ENCODE measurements around the gene PSMA5. TPM values are rescaled to one million over a fixed set of nuclear protein-coding genes. Genes with fewer than 3 reads are reported as not detected.
A peak's percentile ranks its signal among the peaks of the same experiment; 100 is the strongest.
"Not testable (repeated sequence)": the region's sequence is repeated elsewhere in the genome, so short reads cannot be mapped to it uniquely, and the experiment has no call there.

The PSMA5 gene
- polyA plus RNA-seq, 3 donors: 36.6 to 119 (median 118) TPM

DNA sequence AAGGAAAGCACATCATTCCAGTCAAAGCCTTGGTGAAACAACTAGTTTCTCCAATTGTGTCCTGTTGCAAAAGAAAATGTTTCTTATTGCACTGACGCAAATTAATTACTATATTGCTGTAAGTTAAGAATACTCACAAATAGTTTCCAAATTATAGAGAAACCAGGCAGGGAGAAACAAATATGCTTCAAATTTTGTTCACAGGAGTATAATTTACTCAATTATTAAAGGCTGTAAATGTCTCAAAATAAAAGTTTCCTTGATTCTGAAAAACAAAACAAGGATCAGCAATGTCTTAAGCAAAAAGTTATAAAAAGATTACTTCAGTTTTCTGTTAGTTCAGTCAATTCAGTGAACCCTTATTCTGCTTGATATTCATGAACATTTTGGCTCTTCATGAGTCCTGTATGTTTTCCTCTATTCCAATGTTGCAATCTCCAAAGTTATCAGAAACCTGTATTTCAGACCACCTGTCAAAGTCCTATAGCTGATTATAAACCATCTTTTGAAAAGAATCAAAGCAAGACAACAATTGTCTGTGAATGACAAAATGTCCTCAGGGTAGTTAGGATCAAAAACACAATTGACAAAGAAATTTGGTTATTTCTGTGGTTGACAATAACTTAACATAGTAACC, 28.4 kb upstream of the PSMA5 start:
- Histone ChIP-seq H3K4me1 (ENCODE audit: control insufficient read depth in 1 of 2, insufficient read depth in 2 of 2, low read length in 2 of 2) (no peaks in the 10 kb centered on the region), H3K9me3 (replicated peaks in 1 of 2; ENCODE audit: control insufficient read depth in 1 of 2, insufficient read depth in 1 of 2, low read length in 2 of 2) (peaks cover 7 to 15% of the 10 kb centered on the region in 2 donors), H3K36me3 (replicated peaks in 1 of 2; ENCODE audit: control insufficient read depth in 1 of 2, insufficient read depth in 2 of 2, low read length in 2 of 2) (no peaks in the 10 kb centered on the region), H4K20me1 (ENCODE audit: insufficient read depth, low read length) (no peaks in the 10 kb centered on the region), H2AFZ (ENCODE audit: insufficient read depth, low read depth, low read length, poor library complexity, severe bottlenecking) (no peak overlapping the region), H3K27me3 (ENCODE audit: control insufficient read depth in 2 of 2, insufficient read depth in 2 of 2, low read length in 2 of 2) (peaks cover 9 to 12% of the 10 kb centered on the region in 2 donors), H3K4me2 (replicated peaks; ENCODE audit: extremely low read depth, low read length, poor library complexity, severe bottlenecking) (no peak overlapping the region), H3K27ac (ENCODE audit: low read depth in 1 of 2, low read length in 2 of 2) (no peak overlapping the region), H3K4me3 (replicated peaks in 1 of 3; ENCODE audit: low read depth in 2 of 3, low read length in 3 of 3) (no peak overlapping the region), H3K9ac (ENCODE audit: insufficient read depth, low read length, poor library complexity, severe bottlenecking) (no peak overlapping the region), H3K79me2 (ENCODE audit: insufficient read depth, low read length) (no peaks in the 10 kb centered on the region)
- no peaks in the 10 kb centered on the region for H3K36me3 Mint-ChIP-seq
- peaks cover 4 to 41% (median 23%) of the 10 kb centered on the region in 7 donors for H3K9me3 Mint-ChIP-seq
- TF ChIP-seq, protein P1, sequence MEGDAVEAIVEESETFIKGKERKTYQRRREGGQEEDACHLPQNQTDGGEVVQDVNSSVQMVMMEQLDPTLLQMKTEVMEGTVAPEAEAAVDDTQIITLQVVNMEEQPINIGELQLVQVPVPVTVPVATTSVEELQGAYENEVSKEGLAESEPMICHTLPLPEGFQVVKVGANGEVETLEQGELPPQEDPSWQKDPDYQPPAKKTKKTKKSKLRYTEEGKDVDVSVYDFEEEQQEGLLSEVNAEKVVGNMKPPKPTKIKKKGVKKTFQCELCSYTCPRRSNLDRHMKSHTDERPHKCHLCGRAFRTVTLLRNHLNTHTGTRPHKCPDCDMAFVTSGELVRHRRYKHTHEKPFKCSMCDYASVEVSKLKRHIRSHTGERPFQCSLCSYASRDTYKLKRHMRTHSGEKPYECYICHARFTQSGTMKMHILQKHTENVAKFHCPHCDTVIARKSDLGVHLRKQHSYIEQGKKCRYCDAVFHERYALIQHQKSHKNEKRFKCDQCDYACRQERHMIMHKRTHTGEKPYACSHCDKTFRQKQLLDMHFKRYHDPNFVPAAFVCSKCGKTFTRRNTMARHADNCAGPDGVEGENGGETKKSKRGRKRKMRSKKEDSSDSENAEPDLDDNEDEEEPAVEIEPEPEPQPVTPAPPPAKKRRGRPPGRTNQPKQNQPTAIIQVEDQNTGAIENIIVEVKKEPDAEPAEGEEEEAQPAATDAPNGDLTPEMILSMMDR (IDR thresholded peaks at IDR 0.05): no peak
- no peak overlapping the region for H3K4me3 Mint-ChIP-seq
- DNase-seq: no peak
- no CpG with 5 or more reads among the region's 1 CpG for whole genome bisulfite sequencing (ENCODE audit: insufficient coverage)
- H3K4me1 Mint-ChIP-seq: no peaks in the 10 kb centered on the region
- H3K27me3 Mint-ChIP-seq (ENCODE audit: low read depth in 3 of 3): peaks cover 7 to 39% (median 31%) of the 10 kb centered on the region in 3 donors
- H3K27ac Mint-ChIP-seq: no peak overlapping the region
- intact Hi-C loops (cut with micrococcal nuclease): no loop called here

DNA sequence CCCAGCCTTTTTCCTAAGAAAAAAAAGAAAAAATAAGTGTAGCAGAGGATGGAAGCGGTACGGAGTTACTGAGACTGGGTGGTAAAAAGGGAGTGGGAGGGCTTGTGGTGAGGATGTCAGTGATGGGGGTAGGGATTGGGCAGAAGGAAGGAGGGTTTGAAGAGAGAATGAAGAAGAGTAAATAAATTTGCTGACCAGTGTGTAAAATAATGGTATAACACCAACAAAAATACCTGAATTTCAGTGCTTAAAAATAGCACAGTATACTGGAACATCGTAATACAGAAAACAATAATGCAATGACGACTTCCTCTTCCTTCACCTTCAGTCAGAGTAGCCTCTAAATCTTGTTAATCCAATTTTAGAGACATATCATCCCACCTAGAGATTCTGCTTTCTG, 21.3 kb upstream of the PSMA5 start:
- H3K9me3 Mint-ChIP-seq: peaks cover 0 to 14% (median 6%) of the 10 kb centered on the region in 7 donors
- no peaks in the 10 kb centered on the region for H3K36me3 Mint-ChIP-seq
- no peak overlapping the region for H3K27ac Mint-ChIP-seq
- intact Hi-C loops (cut with micrococcal nuclease): no loop called here
- Histone ChIP-seq H3K9ac (ENCODE audit: insufficient read depth, low read length, poor library complexity, severe bottlenecking) (no peak overlapping the region), H3K27me3 (ENCODE audit: control insufficient read depth in 2 of 2, insufficient read depth in 2 of 2, low read length in 2 of 2) (peaks cover 19 to 40% of the 10 kb centered on the region in 2 donors), H3K79me2 (ENCODE audit: insufficient read depth, low read length) (no peaks in the 10 kb centered on the region), H4K20me1 (ENCODE audit: insufficient read depth, low read length) (no peaks in the 10 kb centered on the region), H3K27ac (ENCODE audit: low read depth in 1 of 2, low read length in 2 of 2) (no peak overlapping the region), H3K4me3 (replicated peaks in 1 of 3; ENCODE audit: low read depth in 2 of 3, low read length in 3 of 3) (no peak overlapping the region), H3K4me1 (ENCODE audit: control insufficient read depth in 1 of 2, insufficient read depth in 2 of 2, low read length in 2 of 2) (no peaks in the 10 kb centered on the region), H3K9me3 (replicated peaks in 1 of 2; ENCODE audit: control insufficient read depth in 1 of 2, insufficient read depth in 1 of 2, low read length in 2 of 2) (peaks cover 0 to 4% of the 10 kb centered on the region in 2 donors), H3K36me3 (replicated peaks in 1 of 2; ENCODE audit: control insufficient read depth in 1 of 2, insufficient read depth in 2 of 2, low read length in 2 of 2) (no peaks in the 10 kb centered on the region), H3K4me2 (replicated peaks; ENCODE audit: extremely low read depth, low read length, poor library complexity, severe bottlenecking) (no peak overlapping the region), H2AFZ (ENCODE audit: insufficient read depth, low read depth, low read length, poor library complexity, severe bottlenecking) (no peak overlapping the region)
- H3K27me3 Mint-ChIP-seq (ENCODE audit: low read depth in 3 of 3): peaks cover 20 to 43% (median 34%) of the 10 kb centered on the region in 3 donors
- TF ChIP-seq, protein P1 (IDR thresholded peaks at IDR 0.05): no peak
- no peak for DNase-seq
- 71% methylated on average over 3 of the region's 4 CpGs for WGBS (ENCODE audit: insufficient coverage)
- no peaks in the 10 kb centered on the region for H3K4me1 Mint-ChIP-seq
- peak overlapping the region in 1 of 2 donors; percentile 18 for H3K4me3 Mint-ChIP-seq

GRCh38 chr1:109445949-109446695, 19.9 kb upstream of the PSMA5 start:
- H3K79me2 ChIP-seq (ENCODE audit: insufficient read depth, low read length); H3K27ac Mint-ChIP-seq; H3K4me1 Mint-ChIP-seq; H3K36me3 ChIP-seq (replicated peaks in 1 of 2; ENCODE audit: control insufficient read depth in 1 of 2, insufficient read depth in 2 of 2, low read length in 2 of 2); DNase-seq; H3K4me3 ChIP-seq (replicated peaks in 1 of 3; ENCODE audit: low read depth in 2 of 3, low read length in 3 of 3); H3K9me3 Mint-ChIP-seq; H3K4me2 ChIP-seq (replicated peaks; ENCODE audit: extremely low read depth, low read length, poor library complexity, severe bottlenecking); H3K4me1 ChIP-seq (ENCODE audit: control insufficient read depth in 1 of 2, insufficient read depth in 2 of 2, low read length in 2 of 2); H3K9ac ChIP-seq (ENCODE audit: insufficient read depth, low read length, poor library complexity, severe bottlenecking); H3K9me3 ChIP-seq (replicated peaks in 1 of 2; ENCODE audit: control insufficient read depth in 1 of 2, insufficient read depth in 1 of 2, low read length in 2 of 2); H4K20me1 ChIP-seq (ENCODE audit: insufficient read depth, low read length); intact Hi-C loops (cut with micrococcal nuclease); H2AFZ ChIP-seq (ENCODE audit: insufficient read depth, low read depth, low read length, poor library complexity, severe bottlenecking); H3K36me3 Mint-ChIP-seq; H3K27ac ChIP-seq (ENCODE audit: low read depth in 1 of 2, low read length in 2 of 2): not testable (repeated sequence)
- 75% methylated on average over 4 of the region's 11 CpGs for WGBS (ENCODE audit: insufficient coverage)
- H3K27me3 ChIP-seq (ENCODE audit: control insufficient read depth in 2 of 2, insufficient read depth in 2 of 2, low read length in 2 of 2): peaks cover 30 to 48% of the 10 kb centered on the region in 2 donors
- H3K4me3 Mint-ChIP-seq: peak overlapping the region in 1 of 2 donors; percentile 16
- peaks cover 20 to 37% (median 29%) of the 10 kb centered on the region in 3 donors for H3K27me3 Mint-ChIP-seq (ENCODE audit: low read depth in 3 of 3)
